Naive thymus-derived CD4-positive, alpha-beta T cell (primary cell): ENCODE data around the gene PPM1G. TPM values are rescaled to one million over a fixed set of nuclear protein-coding genes. Genes with fewer than 3 reads are reported as not detected.

Experiments
- ATAC-seq: fragments of 150-1000 bp; cut with Tn5 transposase; 2 replicates; pipeline ENCODE4 v1.10.0; 2021; ENCODE audit warnings: mild to moderate bottlenecking, moderate library complexity
- CTCF ChIA-PET: fragments of 350-600 bp; sonication (Branson Sonifier 250); formaldehyde crosslinking; loops from one replicate; lab custom pipeline; 2021; ENCODE audit warnings: antibody characterized with exemption; lab: Charles Lee
- POLR2A ChIA-PET: fragments of 350-600 bp; sonication (Branson Sonifier 250); formaldehyde crosslinking; loops from one replicate; lab custom pipeline; 2021; ENCODE audit warnings: antibody characterized with exemption, inconsistent platforms; lab: Charles Lee
- DNase-seq, 9 donors: peaks; one replicate each; pipeline versions ENCODE4 v3.0.0 to v3.0.0-alpha.2; 2020 to 2022; ENCODE audit warnings: mixed read lengths in 1 of 9
- H3K27ac ChIP-seq: one replicate; pipeline ENCODE4 v1.7.0; 2013; ENCODE audit warnings: mild to moderate bottlenecking, low read depth, low read length, moderate library complexity
- H3K27me3 ChIP-seq, 2 donors: one replicate each; pipeline ENCODE4 v1.7.0; 2013; ENCODE audit warnings: low read length in 2 of 2, mild to moderate bottlenecking in 2 of 2, moderate library complexity in 2 of 2; ENCODE audit not compliant: control insufficient read depth in 2 of 2, insufficient read depth in 2 of 2
- H3K36me3 ChIP-seq, 3 experiments: 1 replicate in 2 of 3; 2 replicates in 1 of 3; pipeline ENCODE4 v1.7.0; 2013; ENCODE audit warnings: low read length in 3 of 3, mild to moderate bottlenecking in 3 of 3, moderate library complexity in 1 of 3; ENCODE audit not compliant: insufficient read depth in 3 of 3, control insufficient read depth in 2 of 3
- H3K4me1 ChIP-seq, 2 donors: one replicate each; pipeline ENCODE4 v1.7.0; 2013; ENCODE audit warnings: low read length in 2 of 2, mild to moderate bottlenecking in 2 of 2, moderate library complexity in 1 of 2; ENCODE audit not compliant: control insufficient read depth in 2 of 2, insufficient read depth in 2 of 2
- H3K4me3 ChIP-seq: 2 replicates; pipeline ENCODE4 v1.7.0; 2013; ENCODE audit warnings: mild to moderate bottlenecking, low read length
- H3K9me3 ChIP-seq, 3 experiments: 1 replicate in 2 of 3; 2 replicates in 1 of 3; pipeline ENCODE4 v1.7.0; 2013; ENCODE audit warnings: low read length in 3 of 3; ENCODE audit not compliant: control insufficient read depth in 2 of 3
- H3K27ac Mint-ChIP-seq, 9 donors: one replicate each; pipeline ENCODE4 v1.8.0; 2020 to 2022; ENCODE audit warnings: mixed read lengths in 9 of 9, mild to moderate bottlenecking in 8 of 9, moderate library complexity in 5 of 9, inconsistent platforms in 2 of 9
- H3K27me3 Mint-ChIP-seq, 5 donors: one replicate each; pipeline ENCODE4 v1.8.0; 2021 to 2022; ENCODE audit warnings: mixed read lengths in 5 of 5, mild to moderate bottlenecking in 1 of 5
- H3K36me3 Mint-ChIP-seq, 5 donors: one replicate each; pipeline ENCODE4 v1.8.0; 2020 to 2022; ENCODE audit warnings: mixed read lengths in 5 of 5, mild to moderate bottlenecking in 3 of 5, inconsistent platforms in 1 of 5
- H3K4me1 Mint-ChIP-seq, 7 donors: one replicate each; pipeline ENCODE4 v1.8.0; 2020 to 2022; ENCODE audit warnings: mixed read lengths in 7 of 7, mild to moderate bottlenecking in 3 of 7, inconsistent platforms in 1 of 7
- H3K4me3 Mint-ChIP-seq, 10 donors: one replicate each; pipeline ENCODE4 v1.8.0; 2020 to 2022; ENCODE audit warnings: mild to moderate bottlenecking in 10 of 10, mixed read lengths in 10 of 10, moderate library complexity in 6 of 10, inconsistent platforms in 2 of 10
- H3K9me3 Mint-ChIP-seq, 11 donors: one replicate each; pipeline ENCODE4 v1.8.0; 2020 to 2022; ENCODE audit warnings: mixed read lengths in 11 of 11, mild to moderate bottlenecking in 4 of 11, inconsistent platforms in 1 of 11, moderate library complexity in 1 of 11
- intact Hi-C, 2 donors: fragments of 100-400 bp; cut with micrococcal nuclease; formaldehyde crosslinking; loops; one replicate each; pipeline ENCODE4 v1.15.1; 2023
- polyA plus RNA-seq, 2 donors: library from polyadenylated mRNA; unstranded; fragments of 300-500 nt; fragmentation: Illumina TruSeq; gene quantifications; one replicate each; pipeline ENCODE4 v1.2.3, GENCODE V29; 2021
- total RNA-seq, 6 experiments: library from RNA in 5 of 6; stranded (reverse) in 5 of 6; gene quantifications; 1 replicate in 5 of 6; 2 replicates in 1 of 6; pipeline ENCODE4 v1.2.3 and lab custom pipeline; 2021 to 2026

The PPM1G gene
- total and polyA plus RNA-seq, 7 experiments from 2014 or later: 39.5 to 107 (median 51.6) TPM

GRCh38 chr2:27407798-27408491 is 1.4 kb downstream of the PPM1G start:
- H3K4me1 Mint-ChIP-seq: peaks cover 28 to 64% (median 42%) of the 10 kb centered on the region in 7 donors
- H3K4me3 Mint-ChIP-seq: peak overlapping the region; percentile 87 to 96 (median 90)
- Histone ChIP-seq H3K27me3 (no peaks in the 10 kb centered on the region), H3K36me3 (peaks cover 0 to 14% (median 0%) of the 10 kb centered on the region in 3 experiments), H3K4me1 (peaks cover 13 to 17% of the 10 kb centered on the region in 2 donors), H3K4me3 (peak overlapping the region; percentile 4), H3K27ac (peak overlapping the region; percentile 89), H3K9me3 (no peaks in the 10 kb centered on the region)
- ATAC-seq: no peak
- DNase-seq: no peak
- peaks cover 0 to 12% (median 0%) of the 10 kb centered on the region in 5 donors for H3K36me3 Mint-ChIP-seq
- ChIA-PET CTCF (no interaction called here), POLR2A (interaction anchor here (1.2 to 1.6 kb wide), 3 partner anchors 16 to 27 kb away, joined by 4 to 6 read pairs (median 5); partner anchors contain the start of genes NRBP1 and ZNF513)
- H3K9me3 Mint-ChIP-seq: peaks cover 0 to 6% (median 0%) of the 10 kb centered on the region in 11 donors
- intact Hi-C loops: loop anchor here (2.0 to 10.0 kb wide), 5 partner anchors 15 to 1529 kb away; partner anchors contain the start of genes ASXL2 (in 1 of the 2), ATRAID (in 1 of the 2), CAD (in 1 of the 2) and GTF3C2 (in 1 of the 2)
- H3K27ac Mint-ChIP-seq: peak overlapping the region; percentile 59 to 97 (median 79)
- peaks cover 0 to 7% (median 0%) of the 10 kb centered on the region in 5 donors for H3K27me3 Mint-ChIP-seq

DNA sequence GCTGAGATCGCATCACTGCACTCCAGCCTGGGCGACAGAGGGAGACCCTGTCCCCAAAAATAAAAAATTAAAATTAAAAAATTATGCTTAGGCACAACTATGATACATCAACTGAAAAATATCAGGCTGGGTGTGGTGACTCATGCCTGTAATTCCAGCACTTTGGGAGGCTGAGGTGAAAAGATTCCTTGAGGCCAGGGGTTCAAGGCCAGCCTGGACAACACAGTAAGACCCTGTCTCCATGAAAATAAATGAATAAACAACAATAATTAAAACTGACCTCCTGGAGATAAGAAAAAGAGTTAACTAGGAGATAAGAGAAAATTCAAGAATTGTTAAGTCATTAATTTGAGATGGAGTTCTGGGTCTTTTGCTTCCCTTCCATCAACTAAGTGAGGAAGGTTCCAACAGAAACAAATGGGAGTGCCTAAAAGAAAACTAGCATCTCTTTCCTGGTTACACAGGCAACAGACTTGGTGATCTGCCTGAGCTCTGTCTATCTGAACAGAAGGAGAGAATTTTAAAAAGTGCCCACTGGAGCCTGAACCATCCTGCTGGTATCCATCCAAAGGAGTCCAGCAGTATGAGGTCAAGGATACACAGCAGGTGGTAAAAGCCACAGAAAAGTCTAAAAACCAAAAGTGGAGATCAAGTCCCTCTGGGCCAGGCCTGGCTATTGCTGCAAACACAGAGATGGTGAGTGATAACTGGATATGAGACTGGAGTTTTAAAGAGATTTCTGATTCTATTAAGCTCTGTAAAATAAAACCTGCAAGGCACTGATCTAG is 8.8 kb downstream of the PPM1G start:
- Histone ChIP-seq H3K27me3 (no peaks in the 10 kb centered on the region), H3K4me3 (no peak overlapping the region), H3K9me3 (no peaks in the 10 kb centered on the region), H3K36me3 (peaks cover 0 to 6% (median 0%) of the 10 kb centered on the region in 3 experiments), H3K27ac (no peak overlapping the region), H3K4me1 (peaks cover 0 to 3% of the 10 kb centered on the region in 2 donors)
- no peaks in the 10 kb centered on the region for H3K9me3 Mint-ChIP-seq
- no peaks in the 10 kb centered on the region for H3K27me3 Mint-ChIP-seq
- H3K36me3 Mint-ChIP-seq: peaks cover 0 to 18% (median 7%) of the 10 kb centered on the region in 5 donors
- intact Hi-C loops: loop anchor here in 1 of 2 donors (10.0 kb wide), 1 partner anchor 186 kb away; the partner anchor contains the start of genes ATRAID, CAD and SLC5A6
- H3K4me1 Mint-ChIP-seq: peaks cover 15 to 62% (median 50%) of the 10 kb centered on the region in 7 donors
- DNase-seq (no peak), ATAC-seq (no peak)
- ChIA-PET CTCF (no interaction called here), POLR2A (interaction anchor here (1.0 to 1.2 kb wide), 2 partner anchors 44 to 78 kb away, joined by 3 read pairs; partner anchors contain the start of gene GTF3C2)
- peak overlapping the region in 6 of 9 donors; percentile 36 to 77 (median 58) for H3K27ac Mint-ChIP-seq
- H3K4me3 Mint-ChIP-seq: peak overlapping the region in 3 of 10 donors; percentile 2 to 43 (median 28)

DNA sequence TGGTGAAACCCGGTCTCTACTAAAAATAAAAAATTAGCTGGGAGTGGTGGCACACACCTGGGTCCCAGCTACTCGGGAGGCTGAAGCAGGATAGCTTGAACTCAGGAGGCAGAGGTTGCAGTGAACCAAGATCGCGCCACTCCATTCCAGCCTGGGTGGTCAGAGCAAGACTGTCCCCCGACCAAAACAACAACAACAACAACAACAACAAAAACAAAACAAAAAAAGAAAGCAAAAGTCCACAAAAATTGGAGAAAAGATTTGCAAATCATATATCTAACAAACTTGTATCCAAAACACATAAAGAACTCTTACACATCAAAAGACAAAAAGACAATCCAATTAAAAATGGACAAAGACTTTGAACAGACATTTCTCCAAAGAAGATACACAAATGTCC is 10.4 kb downstream of the PPM1G start:
- H3K9me3 Mint-ChIP-seq: no peaks in the 10 kb centered on the region
- H3K27ac Mint-ChIP-seq: peak overlapping the region in 3 of 9 donors; percentile 23 to 59 (median 28)
- Histone ChIP-seq H3K9me3 (no peaks in the 10 kb centered on the region), H3K27ac (no peak overlapping the region), H3K4me3 (no peak overlapping the region), H3K36me3 (no peaks in the 10 kb centered on the region), H3K27me3 (no peaks in the 10 kb centered on the region), H3K4me1 (peaks cover 0 to 3% of the 10 kb centered on the region in 2 donors)
- CTCF ChIA-PET: no interaction called here
- peak overlapping the region in 1 of 10 donors; percentile 43 for H3K4me3 Mint-ChIP-seq
- ATAC-seq (no peak), DNase-seq (no peak)
- intact Hi-C loops: no loop called here
- H3K4me1 Mint-ChIP-seq: peaks cover 20 to 56% (median 43%) of the 10 kb centered on the region in 7 donors
- no peaks in the 10 kb centered on the region for H3K27me3 Mint-ChIP-seq
- POLR2A ChIA-PET: no interaction called here
- H3K36me3 Mint-ChIP-seq: peaks cover 0 to 18% (median 7%) of the 10 kb centered on the region in 5 donors

- Mint-ChIP-seq H3K36me3 (peaks cover 0 to 17% (median 4%) of the 10 kb centered on the region in 5 donors), H3K4me3 (peak overlapping the region in 2 of 10 donors; percentile 20 to 33), H3K4me1 (peaks cover 32 to 52% (median 35%) of the 10 kb centered on the region in 7 donors), H3K27me3 (no peaks in the 10 kb centered on the region), H3K9me3 (no peaks in the 10 kb centered on the region), H3K27ac (peak overlapping the region in 6 of 9 donors; percentile 21 to 67 (median 54))
- ChIA-PET POLR2A (interaction anchor here (0.7 kb wide), 1 partner anchor 25 kb away, joined by 3 read pairs; no protein-coding TSS in a partner anchor), CTCF (interaction anchor here (0.7 to 1.0 kb wide), 2 partner anchors 37 to 442 kb away, joined by 3 read pairs; no protein-coding TSS in a partner anchor)
- DNase-seq (no peak), ATAC-seq (no peak)
- Histone ChIP-seq H3K4me1 (peaks cover 10 to 16% of the 10 kb centered on the region in 2 donors), H3K4me3 (no peak overlapping the region), H3K27ac (no peak overlapping the region), H3K9me3 (no peaks in the 10 kb centered on the region), H3K27me3 (no peaks in the 10 kb centered on the region), H3K36me3 (peaks cover 0 to 4% (median 0%) of the 10 kb centered on the region in 3 experiments)
- intact Hi-C loops: loop anchor here in 1 of 2 donors (2.0 kb wide), 1 partner anchor 16 kb away; the partner anchor contains the start of gene PPM1G
These were observed 16.2 kb downstream of the PPM1G start for GRCh38 chr2:27393225-27393624.

DNA sequence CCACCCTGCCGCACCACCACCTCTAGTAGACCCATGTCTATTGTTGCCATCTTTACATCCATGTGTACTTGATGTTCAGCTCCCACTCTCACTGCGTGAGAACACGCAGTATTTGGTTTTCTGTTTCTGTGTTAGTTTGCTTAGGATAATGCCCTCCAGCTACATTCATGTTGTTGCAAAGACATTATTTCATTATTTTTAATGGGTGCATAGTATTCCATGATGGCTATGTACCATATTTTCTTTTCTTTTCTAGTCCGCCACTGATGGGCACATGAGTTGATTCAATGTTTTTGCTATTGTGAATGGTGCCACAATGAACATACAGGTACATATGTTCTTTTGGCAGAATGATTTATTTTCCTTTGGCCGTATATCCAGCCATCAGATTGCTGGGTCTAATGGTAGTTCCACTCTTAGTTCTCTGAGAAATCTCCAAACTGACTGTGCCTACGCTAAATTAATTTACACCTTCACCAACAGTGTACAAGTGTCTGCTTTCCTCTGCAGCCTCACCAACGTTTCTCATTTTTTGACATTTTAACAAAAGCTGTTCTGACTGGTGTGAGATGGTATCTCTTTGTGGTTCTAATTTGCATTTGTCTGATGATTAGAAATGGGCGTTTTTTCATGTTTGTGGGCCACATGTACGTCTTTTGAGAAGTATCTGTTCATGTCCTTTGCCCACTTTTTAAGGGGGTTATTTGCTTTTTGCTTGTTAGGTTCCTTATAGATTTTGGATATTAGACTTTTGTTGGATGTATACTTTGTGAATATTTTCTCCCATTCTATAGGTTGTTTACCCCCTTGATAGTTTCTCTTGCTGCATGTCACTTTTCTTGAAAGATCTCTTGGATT is 18.3 kb downstream of the PPM1G start:
- ATAC-seq: peak; percentile 84

More for the DNA sequence above, 18.3 kb downstream of the PPM1G start:
- H3K9me3 ChIP-seq: no peaks in the 10 kb centered on the region
- intact Hi-C loops: no loop called here
- H3K4me3 ChIP-seq: no peak overlapping the region
- ChIA-PET CTCF (no interaction called here), POLR2A (interaction anchor here (1.3 to 2.1 kb wide), 3 partner anchors 16 to 68 kb away, joined by 4 to 7 read pairs (median 6); partner anchors contain the start of genes MPV17 and NRBP1)
- peaks cover 0 to 17% (median 4%) of the 10 kb centered on the region in 5 donors for H3K36me3 Mint-ChIP-seq
- no peaks in the 10 kb centered on the region for H3K27me3 Mint-ChIP-seq
- H3K27ac Mint-ChIP-seq: peak overlapping the region; percentile 74 to 96 (median 91)
- H3K4me1 Mint-ChIP-seq: peaks cover 25 to 40% (median 30%) of the 10 kb centered on the region in 7 donors
- H3K9me3 Mint-ChIP-seq: no peaks in the 10 kb centered on the region
- H3K27ac ChIP-seq: peak overlapping the region; percentile 55
- H3K4me1 ChIP-seq: peaks cover 10 to 16% of the 10 kb centered on the region in 2 donors
- no peaks in the 10 kb centered on the region for H3K27me3 ChIP-seq
- peak in 6 of 9 donors; percentile 32 to 61 (median 50) for DNase-seq
- H3K4me3 Mint-ChIP-seq: peak overlapping the region in 9 of 10 donors; percentile 5 to 81 (median 59)
- peaks cover 0 to 11% (median 0%) of the 10 kb centered on the region in 3 experiments for H3K36me3 ChIP-seq
